ENCODE data around the gene ACOT9. TPM values are rescaled to one million over a fixed set of nuclear protein-coding genes. Genes with fewer than 3 reads are reported as not detected.

Gene ACOT9
- total RNA-seq, 1 experiment from 2014 or later: 72.3 TPM

- Histone ChIP-seq H3K79me2 (ENCODE audit: insufficient read depth, low read length) (no peaks in the 10 kb centered on the region), H3K9me3 (ENCODE audit: control insufficient read depth, low read depth, low read length) (no peaks in the 10 kb centered on the region), H3K79me1 (ENCODE audit: insufficient read depth, low read depth, low read length, poor library complexity, severe bottlenecking) (no peaks in the 10 kb centered on the region), H4K20me1 (ENCODE audit: control insufficient read depth, insufficient read depth, insufficient read length) (no peaks in the 10 kb centered on the region), H4K5ac (ENCODE audit: insufficient read length, low read depth, low read length) (no peak within 1 kb of the TSS), H3K9ac (ENCODE audit: extremely low read depth, insufficient read length, low read length) (peak within 1 kb of the TSS; percentile 94), H2AFZ (ENCODE audit: low read length) (no peak within 1 kb of the TSS), H3K23ac (ENCODE audit: insufficient read length, low read depth, low read length) (no peak within 1 kb of the TSS), H2BK120ac (ENCODE audit: low read depth, low read length, poor library complexity, severe bottlenecking) (no peak within 1 kb of the TSS), H4K91ac (ENCODE audit: insufficient read length, low read depth, low read length) (no peak within 1 kb of the TSS), H3K18ac (ENCODE audit: insufficient read length, low read depth, low read length) (peak within 1 kb of the TSS; percentile 91), H4K8ac (replicated peaks; ENCODE audit: insufficient read length, low read depth, low read length) (no peak within 1 kb of the TSS), H2BK20ac (ENCODE audit: low read depth, low read length, poor library complexity, severe bottlenecking) (no peak within 1 kb of the TSS), H2BK5ac (ENCODE audit: insufficient read length, low read length) (peak within 1 kb of the TSS; percentile 36), H3K27me3 (ENCODE audit: insufficient read depth, low read length) (no peaks in the 10 kb centered on the region), H2AK5ac (ENCODE audit: insufficient read length, low read length) (no peak within 1 kb of the TSS), H3K56ac (ENCODE audit: insufficient read length, low read depth, low read length) (no peak within 1 kb of the TSS), H3T11ph (ENCODE audit: low read length) (no peak within 1 kb of the TSS), H2BK12ac (ENCODE audit: insufficient read length, low read depth, low read length) (no peak within 1 kb of the TSS), H3K4me2 (ENCODE audit: insufficient read depth, insufficient read length, low read length) (peak within 1 kb of the TSS; percentile 96), H3K4me1 (ENCODE audit: insufficient read depth, low read length) (no peaks in the 10 kb centered on the region), H2BK15ac (ENCODE audit: low read depth, low read length) (no peak within 1 kb of the TSS), H3K27ac (ENCODE audit: insufficient read length, low read depth, low read length) (peak within 1 kb of the TSS; percentile 68), H3K23me2 (ENCODE audit: insufficient read length, low read depth, low read length, poor library complexity, severe bottlenecking) (peaks cover 3% of the 10 kb centered on the region), H3K14ac (ENCODE audit: insufficient read depth, low read length) (peak within 1 kb of the TSS; percentile 84), H3K4ac (ENCODE audit: low read depth, low read length) (no peak within 1 kb of the TSS)
- no CpG with 5 or more reads among the region's 58 CpGs for WGBS (ENCODE audit: extremely low coverage, insufficient read length, low lambda C conversion rate)
- H3K9me3 Mint-ChIP-seq: no peaks in the 10 kb centered on the region
- H3K27me3 Mint-ChIP-seq (ENCODE audit: low read depth): no peaks in the 10 kb centered on the region
- H3K4me3 Mint-ChIP-seq: peak within 1 kb of the TSS; percentile 97 to 98
- peaks cover 8 to 24% (median 24%) of the 10 kb centered on the region in 3 experiments; a peak in 6 of 7 replicates for H3K36me3 Mint-ChIP-seq (ENCODE audit: insufficient read depth in 1 of 3, low read depth in 3 of 3)
- peak within 1 kb of the TSS; percentile 84 to 98 (median 98) for H3K27ac Mint-ChIP-seq
- peaks cover 22% of the 10 kb centered on the region in 2 experiments for H3K4me1 Mint-ChIP-seq
- peak; percentile 98 for DNase-seq
- TF ChIP-seq, protein P1, sequence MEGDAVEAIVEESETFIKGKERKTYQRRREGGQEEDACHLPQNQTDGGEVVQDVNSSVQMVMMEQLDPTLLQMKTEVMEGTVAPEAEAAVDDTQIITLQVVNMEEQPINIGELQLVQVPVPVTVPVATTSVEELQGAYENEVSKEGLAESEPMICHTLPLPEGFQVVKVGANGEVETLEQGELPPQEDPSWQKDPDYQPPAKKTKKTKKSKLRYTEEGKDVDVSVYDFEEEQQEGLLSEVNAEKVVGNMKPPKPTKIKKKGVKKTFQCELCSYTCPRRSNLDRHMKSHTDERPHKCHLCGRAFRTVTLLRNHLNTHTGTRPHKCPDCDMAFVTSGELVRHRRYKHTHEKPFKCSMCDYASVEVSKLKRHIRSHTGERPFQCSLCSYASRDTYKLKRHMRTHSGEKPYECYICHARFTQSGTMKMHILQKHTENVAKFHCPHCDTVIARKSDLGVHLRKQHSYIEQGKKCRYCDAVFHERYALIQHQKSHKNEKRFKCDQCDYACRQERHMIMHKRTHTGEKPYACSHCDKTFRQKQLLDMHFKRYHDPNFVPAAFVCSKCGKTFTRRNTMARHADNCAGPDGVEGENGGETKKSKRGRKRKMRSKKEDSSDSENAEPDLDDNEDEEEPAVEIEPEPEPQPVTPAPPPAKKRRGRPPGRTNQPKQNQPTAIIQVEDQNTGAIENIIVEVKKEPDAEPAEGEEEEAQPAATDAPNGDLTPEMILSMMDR (conservative IDR thresholded peaks at IDR 0.05): peak; percentile 97
Observed at GRCh38 chrX:23782863-23783588, 40.0 kb upstream of the ACOT9 start, which contains the start of gene SAT1. Gene SAT1, plus strand, starts transcription at chrX:23783173. Its CDS starts 179 bp downstream, at chrX:23783352.

Data from H9 (cell line).